Lower lobe of right lung (tissue), 2 donors: ENCODE measurements around the gene ORC3. TPM values are rescaled to one million over a fixed set of nuclear protein-coding genes. Genes with fewer than 3 reads are reported as not detected.
A peak's percentile ranks its signal among the peaks of the same experiment; 100 is the strongest.

Experiments
- ATAC-seq, 2 donors: fragments of 200-7000 bp; cut with Tn5 transposase; one replicate each; pipeline ENCODE4 v1.9.1; 2020 to 2022; ENCODE audit warnings: mild to moderate bottlenecking in 2 of 2, moderate library complexity in 2 of 2
- DNase-seq: peaks from one replicate; pipeline ENCODE4 v3.0.0-alpha.2; 2020
- H3K27ac ChIP-seq: fragments of 200-600 bp; one replicate; pipeline ENCODE4 v1.8.0; 2022
- H3K27me3 ChIP-seq: fragments of 200-600 bp; one replicate; pipeline ENCODE4 v1.8.0; 2022; ENCODE audit warnings: low read depth
- H3K36me3 ChIP-seq: fragments of 200-600 bp; one replicate; pipeline ENCODE4 v1.8.0; 2022; ENCODE audit warnings: mild to moderate bottlenecking
- H3K4me1 ChIP-seq: fragments of 200-600 bp; one replicate; pipeline ENCODE4 v1.8.0; 2022
- H3K4me3 ChIP-seq: fragments of 200-600 bp; one replicate; pipeline ENCODE4 v1.8.0; 2022; ENCODE audit warnings: mild to moderate bottlenecking
- H3K9me3 ChIP-seq: fragments of 200-600 bp; one replicate; pipeline ENCODE4 v1.8.0; 2022
- CTCF ChIP-seq: fragments of 200-600 bp; IDR thresholded peaks from one replicate; pipeline ENCODE4 v1.8.0; 2022; ENCODE audit warnings: antibody characterized with exemption, mild to moderate bottlenecking
- intact Hi-C: fragments of 100-400 bp; cut with DNase I; formaldehyde crosslinking; loops from one replicate; pipeline ENCODE4 v1.11.0; 2022
- total RNA-seq: library from RNA; stranded (reverse); fragmentation: NEBNext Ultra II Directional; extraction: Animal tissue kit (Norgen Biotek cat#: 25700); gene quantifications from one replicate; pipeline ENCODE4 v1.2.1, GENCODE V29; 2021
- donor health status: DM: no; HTN: yes; CAD: no; lungs with severe emphysema.

ORC3 gene
- total RNA-seq, 1 donor from 2014 or later = 16.6 TPM

GRCh38 chr6:87673237-87673636, 83.3 kb downstream of the ORC3 start:
- peaks cover 57% of the 10 kb centered on the region for H3K36me3 ChIP-seq
- no peak for DNase-seq
- no peak for ATAC-seq
- no peak overlapping the region for H3K4me3 ChIP-seq
- TF ChIP-seq CTCF = no peak
- H3K4me1 ChIP-seq = peaks cover 8% of the 10 kb centered on the region
- H3K27ac ChIP-seq = no peak overlapping the region
- intact Hi-C loops = no loop called here
- no peaks in the 10 kb centered on the region for H3K9me3 ChIP-seq
- no peaks in the 10 kb centered on the region for H3K27me3 ChIP-seq

GRCh38 chr6:87674290-87674689, 84.4 kb downstream of the ORC3 start:
- intact Hi-C loops = no loop called here
- DNase-seq (no peak), ATAC-seq (no peak)
- Histone ChIP-seq H3K27me3 (no peaks in the 10 kb centered on the region), H3K4me3 (no peak overlapping the region), H3K36me3 (peaks cover 68% of the 10 kb centered on the region), H3K27ac (no peak overlapping the region), H3K4me1 (peaks cover 8% of the 10 kb centered on the region), H3K9me3 (no peaks in the 10 kb centered on the region)
- TF ChIP-seq CTCF = no peak

GRCh38 chr6:87675004-87675681, 85.2 kb downstream of the ORC3 start:
- intact Hi-C loops = no loop called here
- Histone ChIP-seq H3K27me3 (no peaks in the 10 kb centered on the region), H3K4me3 (no peak overlapping the region), H3K9me3 (no peaks in the 10 kb centered on the region), H3K36me3 (peaks cover 70% of the 10 kb centered on the region), H3K27ac (no peak overlapping the region), H3K4me1 (peaks cover 8% of the 10 kb centered on the region)
- DNase-seq = no peak
- no peak for TF ChIP-seq CTCF
- ATAC-seq = peak; percentile 52 to 61

GRCh38 chr6:87682310-87682709, 92.4 kb downstream of the ORC3 start:
- H3K27ac ChIP-seq = no peak overlapping the region
- H3K27me3 ChIP-seq = no peaks in the 10 kb centered on the region
- no peak for TF ChIP-seq CTCF
- H3K4me1 ChIP-seq = peaks cover 33% of the 10 kb centered on the region
- intact Hi-C loops = no loop called here
- no peaks in the 10 kb centered on the region for H3K9me3 ChIP-seq
- peaks cover 34% of the 10 kb centered on the region for H3K36me3 ChIP-seq
- DNase-seq = no peak
- H3K4me3 ChIP-seq = no peak overlapping the region
- no peak for ATAC-seq

- Histone ChIP-seq H3K36me3 (peaks cover 18% of the 10 kb centered on the region), H3K27ac (no peak overlapping the region), H3K9me3 (no peaks in the 10 kb centered on the region), H3K4me1 (peaks cover 41% of the 10 kb centered on the region), H3K27me3 (no peaks in the 10 kb centered on the region), H3K4me3 (no peak overlapping the region)
- intact Hi-C loops = no loop called here
- ATAC-seq = no peak
- TF ChIP-seq CTCF = no peak
- DNase-seq = no peak
Measured at GRCh38 chr6:87683890-87684289, 94.0 kb downstream of the ORC3 start.
